Heart left ventricle (tissue), 16 donors: ENCODE data around the gene HAUS3. TPM values are rescaled to one million over a fixed set of nuclear protein-coding genes. Genes with fewer than 3 reads are reported as not detected.
A peak's percentile ranks its signal among the peaks of the same experiment; 100 is the strongest.

Experiments
- ATAC-seq, 4 donors: fragments of 200-7000 bp; cut with Tn5 transposase; one replicate each; pipeline ENCODE4 v1.9.1; 2020 to 2022; ENCODE audit warnings: moderate library complexity in 4 of 4, mild to moderate bottlenecking in 3 of 4, moderate number of reproducible peaks in 1 of 4
- DNase-seq, 5 donors: peaks; one replicate each; pipeline ENCODE4 v3.0.0-alpha.2; 2020
- H3K27ac ChIP-seq, 12 donors: fragments of 200-600 bp; sonication (generic) in 4 of 12; one replicate each; pipeline versions ENCODE4 v1.5.0 to v1.8.0; 2016 to 2022; ENCODE audit warnings: mild to moderate bottlenecking in 2 of 12
- H3K27me3 ChIP-seq, 9 donors: fragments of 200-600 bp; sonication (generic) in 2 of 9; one replicate each; pipeline versions ENCODE4 v1.5.1 to v1.8.0; 2016 to 2022; ENCODE audit warnings: mild to moderate bottlenecking in 3 of 9
- H3K36me3 ChIP-seq, 9 donors: fragments of 200-600 bp; sonication (generic) in 2 of 9; one replicate each; pipeline versions ENCODE4 v1.5.0 to v1.8.0; 2018 to 2022; ENCODE audit warnings: mild to moderate bottlenecking in 2 of 9
- H3K4me1 ChIP-seq, 12 donors: fragments of 200-600 bp; sonication (generic) in 4 of 12; one replicate each; pipeline versions ENCODE4 v1.5.0 to v1.8.0; 2016 to 2022; ENCODE audit warnings: mild to moderate bottlenecking in 3 of 12
- H3K4me3 ChIP-seq, 12 donors: fragments of 200-600 bp; sonication (generic) in 4 of 12; one replicate each; pipeline versions ENCODE4 v1.5.0 to v1.8.0; 2017 to 2022; ENCODE audit warnings: mild to moderate bottlenecking in 9 of 12, moderate library complexity in 4 of 12
- H3K9me3 ChIP-seq, 12 donors: fragments of 200-600 bp; sonication (generic) in 4 of 12; one replicate each; pipeline versions ENCODE4 v1.5.0 to v1.8.0; 2016 to 2022; ENCODE audit warnings: mild to moderate bottlenecking in 1 of 12
- CTCF ChIP-seq, 12 donors: fragments of 200-600 bp; sonication (generic) in 4 of 12; IDR thresholded peaks; one replicate each; pipeline versions ENCODE4 v1.5.0 to v1.8.0; 2018 to 2022; ENCODE audit warnings: antibody characterized with exemption in 12 of 12, mild to moderate bottlenecking in 5 of 12
- POLR2A ChIP-seq, 2 donors: fragments of 450-650 bp; IDR thresholded peaks; one replicate each; pipeline ENCODE4 v1.6.1; 2017; ENCODE audit warnings: antibody characterized with exemption in 2 of 2, mild to moderate bottlenecking in 2 of 2, moderate library complexity in 2 of 2
- WGBS, 4 donors: extraction: QIAGEN DNeasy Blood & Tissue Kit in 2 of 4; methylation state at CpG; one replicate each; pipeline versions ENCODE4 v1.1.5 to v1.1.7; 2013 to 2018; 5-methylcytosine and 5-hydroxymethylcytosine counted together
- intact Hi-C, 10 donors: fragments of 100-400 bp; cut with DNase I; formaldehyde crosslinking; loops; one replicate each; pipeline versions ENCODE4 v1.11.1 to v1.14.2; 2022
- long read RNA-seq, 3 donors: library from polyadenylated mRNA; unstranded; transcript quantifications; one replicate each; pipeline ENCODE4 v2.0.0, GENCODE V29; 2020 to 2021
- polyA plus RNA-seq, 2 donors: library from polyadenylated mRNA; stranded (reverse); fragments of 200-250 nt; gene quantifications; one replicate each; pipeline ENCODE4 v1.2.3, GENCODE V29; 2013
- total RNA-seq, 9 donors: library from RNA; depleted of rRNA in 2 of 9; stranded (reverse); fragments of >200 nt in 2 of 9; fragmentation: NEBNext Ultra II Directional in 3 of 9; extraction: Animal tissue kit (Norgen Biotek cat#: 25700) in 3 of 9; gene quantifications; one replicate each; pipeline versions ENCODE4 v1.1.0 to v1.2.4, GENCODE V29; 2016 to 2023
- donor health status: ischemic (EF 13 %, LVEDD 7.1; RV severe dilation, severe dysfunction).
- donor health status: healthy with polysubstance abuse.
- donor health status: DM: no; HTN: yes; CAD: no.
- donor health status: DM: no; HTN: no; CAD: no.
- donor health status: ischemic (EF 25% LVEDD 6.9; RV normal size, moderate dysfunction).
- donor health status: ischemic (EF 25% LVEDD 5.7; RV mildly dilated, moderate dysfunction).
- donor health status: healthy.
- donor health status: DM: yes; HTN: yes; CAD: no.
- donor health status: ischemic (EF 35%, LVEDD 5.7; RV mildly dilated, moderate dysfunction).
- donor health status: nonischemic (EF 11% LVEDD 7.7; RV severe dilation, severe dysfunction).
- donor health status: DM: yes; HTN: yes; CAD: no.
- donor health status: PGD.
- donor health status: ischemic (EF 29% LVEDD 5.4; RV normal size, mild dysfunction).
- donor health status: nonischemic (EF 23%, LVEDD 6.1; RV moderate dilation, normal function).

Gene HAUS3
- total RNA-seq (1 to 10 TPM; 4.2 to 8.3 (median 6.3) TPM), polyA plus RNA-seq (1 to 10 TPM; 4.2 to 6.8 TPM)
- long read RNA-seq, donor 1, partial matches to known transcripts, result 11 of 14 reads
- long read RNA-seq, donor 1, other reads (novel, unspliced or antisense), result 1 of 14 reads
- long read RNA-seq, donor 2, full-length matches to known transcripts, result 11 of 35 reads
- long read RNA-seq, donor 2, partial matches to known transcripts, result 18 of 35 reads
- long read RNA-seq, donor 2, other reads (novel, unspliced or antisense), result 6 of 35 reads
- long read RNA-seq, donor 3, transcript HAUS3-202 (6 exons, 2,430 nt), result major isoform, 6 of 14 reads
- long read RNA-seq, donor 3, partial matches to known transcripts, result 8 of 14 reads
- long read RNA-seq, donor 3, other reads (novel, unspliced or antisense), result 0 of 14 reads

- peak within 1 kb of the TSS in 11 of 12 donors; percentile 60 to 87 (median 82) for H3K27ac ChIP-seq
- peaks cover 0 to 31% (median 10%) of the 10 kb centered on the region in 9 donors for H3K36me3 ChIP-seq
- WGBS, 4 donors, result 0 to 1% (median 1%) methylated on average over 55 to 88 of the region's 88 CpGs
- peak; percentile 94 to 99 (median 98) for ATAC-seq
- DNase-seq, result peak; percentile 98 to 100 (median 99)
- intact Hi-C loops, result loop anchor here in 8 of 10 donors (2.0 to 10.0 kb wide), 12 partner anchors 15 to 723 kb away; partner anchors contain the start of genes CFAP99 (in 3 of the 8), ZFYVE28 (in 3 of the 8), FAM193A (in 2 of the 8) and GRK4 (in 1 of the 8)
- TF ChIP-seq POLR2A (IDR thresholded peaks at IDR 0.05), result peak; percentile 45 to 89
- no peak for TF ChIP-seq CTCF (IDR thresholded peaks at IDR 0.05)
- H3K4me1 ChIP-seq, result peaks cover 4 to 82% (median 60%) of the 10 kb centered on the region in 12 donors
- H3K4me3 ChIP-seq, result peak within 1 kb of the TSS; percentile 89 to 99 (median 94)
- no peaks in the 10 kb centered on the region for H3K9me3 ChIP-seq
- no peaks in the 10 kb centered on the region for H3K27me3 ChIP-seq
Measured at GRCh38 chr4:2241410-2242353, at the start of gene HAUS3, which contains the start of gene POLN. Gene HAUS3 (minus strand): TSS chr4:2242121. CDS start chr4:2240946, 1,175 bp downstream. Gene POLN (minus strand): TSS chr4:2242121. CDS start chr4:2229231, 12,890 bp downstream.

GRCh38 chr4:2290974-2291704 lies 49.2 kb upstream of the HAUS3 start:
- no peak overlapping the region for H3K4me3 ChIP-seq
- intact Hi-C loops, result no loop called here
- WGBS, 4 donors, result 70 to 83% (median 81%) methylated on average over 22 to 24 of the region's 24 CpGs
- H3K4me1 ChIP-seq, result peaks cover 0 to 14% (median 0%) of the 10 kb centered on the region in 12 donors
- peaks cover 0 to 7% (median 0%) of the 10 kb centered on the region in 12 donors for H3K9me3 ChIP-seq
- TF ChIP-seq CTCF (IDR thresholded peaks at IDR 0.05) (no peak), POLR2A (IDR thresholded peaks at IDR 0.05) (no peak)
- H3K27ac ChIP-seq, result no peak overlapping the region
- DNase-seq, result peak in 2 of 5 donors; percentile 18 to 70
- ATAC-seq, result peak in 1 of 4 donors; percentile 18
- H3K27me3 ChIP-seq, result no peaks in the 10 kb centered on the region
- no peaks in the 10 kb centered on the region for H3K36me3 ChIP-seq

- TF ChIP-seq POLR2A (IDR thresholded peaks at IDR 0.05) (no peak), CTCF (IDR thresholded peaks at IDR 0.05) (no peak)
- peak in 1 of 4 donors; percentile 15 for ATAC-seq
Measured at GRCh38 chr4:2290488-2290887, 48.6 kb upstream of the HAUS3 start.

More at GRCh38 chr4:2290488-2290887, 48.6 kb upstream of the HAUS3 start:
- Histone ChIP-seq H3K27me3 (no peaks in the 10 kb centered on the region), H3K36me3 (no peaks in the 10 kb centered on the region), H3K9me3 (peaks cover 0 to 7% (median 0%) of the 10 kb centered on the region in 12 donors), H3K27ac (no peak overlapping the region), H3K4me3 (no peak overlapping the region), H3K4me1 (peaks cover 0 to 14% (median 0%) of the 10 kb centered on the region in 12 donors)
- intact Hi-C loops, result no loop called here
- peak in 2 of 5 donors; percentile 12 to 42 for DNase-seq
- WGBS, 4 donors, result 82 to 99% (median 90%) methylated on average over 8 to 9 of the region's 9 CpGs
